Right lobe of liver (tissue), 4 donors: ENCODE results near the gene RIC8A.

ENCODE experiments used
- CTCF ChIP-seq, 4 donors: fragments of 200-600 bp in 3 of 4; fragments of 450-650 bp in 1 of 4; IDR thresholded peaks; one replicate each; pipeline versions ENCODE4 v1.5.1 to v1.8.0; 2016 to 2022; ENCODE audit warnings: antibody characterized with exemption in 4 of 4, mild to moderate bottlenecking in 2 of 4
- POLR2A ChIP-seq: fragments of 450-650 bp; IDR thresholded peaks from one replicate; pipeline ENCODE4 v1.6.1; 2017; ENCODE audit warnings: antibody characterized with exemption, mild to moderate bottlenecking
- donor health status: DM: no; HTN: no; CAD: no.
- donor health status: DM: no; HTN: no; CAD: no.
- donor health status: DM: no; HTN: yes; CAD: no.

- TF ChIP-seq CTCF (IDR thresholded peaks at IDR 0.05) (no peak), POLR2A (no peak)
These were observed 49.6 kb downstream of the RIC8A start for GRCh38 chr11:256952-257737.
